ENCODE measurements around the gene TBC1D13. TPM values are rescaled to one million over a fixed set of nuclear protein-coding genes. Genes with fewer than 3 reads are reported as not detected.

The TBC1D13 gene
- polyA plus RNA-seq, 1 experiment, result 31.9 TPM

DNA sequence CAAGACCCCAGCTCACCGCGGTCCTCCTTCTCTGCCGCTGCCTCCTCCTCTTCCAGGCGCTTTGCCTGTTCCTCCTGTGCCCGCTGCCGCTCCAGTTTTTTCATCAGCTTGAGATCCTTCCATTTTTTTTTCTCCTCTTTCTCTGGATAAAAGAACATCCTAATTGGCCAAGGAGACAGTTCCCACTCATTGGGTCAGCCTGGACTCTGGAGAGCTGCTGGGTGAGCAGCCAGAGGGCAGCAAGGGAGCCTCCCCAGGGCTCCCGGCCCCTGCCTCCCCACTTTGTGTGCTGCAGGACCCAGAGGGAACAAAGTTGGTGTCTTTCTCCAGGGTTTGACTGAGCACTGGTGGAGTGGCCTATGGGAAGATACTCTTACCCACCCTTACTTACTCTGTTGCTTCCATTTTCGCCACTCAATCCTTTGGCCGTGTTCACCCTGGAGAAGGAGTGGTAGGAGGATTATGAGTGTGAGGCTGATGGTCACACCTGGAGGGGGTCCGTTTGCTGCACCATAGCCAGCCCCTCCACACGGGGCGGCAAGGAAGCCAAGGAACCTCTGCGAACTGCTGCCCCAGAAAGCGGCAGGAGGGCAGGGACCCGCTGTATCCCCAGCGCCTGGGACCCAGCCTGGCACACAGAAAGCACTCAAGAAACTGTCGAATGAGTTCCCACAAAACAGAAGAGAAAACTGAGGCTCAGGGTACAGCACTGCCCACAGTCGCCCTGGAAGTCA is 41.8 kb downstream of the TBC1D13 start:
- Histone ChIP-seq H3K4me3 (ENCODE audit: low read depth, low read length) (peak overlapping the region; percentile 96), H3K27me3 (ENCODE audit: control insufficient read depth, insufficient read depth, low read length) (no peaks in the 10 kb centered on the region), H3K36me3 (ENCODE audit: control insufficient read depth, insufficient read depth, low read length) (peaks cover 19% of the 10 kb centered on the region)
- DNase-seq (ENCODE audit: low read depth), result no peak
- CTCF ChIA-PET, result interaction anchor here (0.8 to 1.6 kb wide), 2 partner anchors 10 to 712 kb away, joined by 3 to 11 read pairs; partner anchors contain the start of gene ENDOG
- TF ChIP-seq, protein P1, sequence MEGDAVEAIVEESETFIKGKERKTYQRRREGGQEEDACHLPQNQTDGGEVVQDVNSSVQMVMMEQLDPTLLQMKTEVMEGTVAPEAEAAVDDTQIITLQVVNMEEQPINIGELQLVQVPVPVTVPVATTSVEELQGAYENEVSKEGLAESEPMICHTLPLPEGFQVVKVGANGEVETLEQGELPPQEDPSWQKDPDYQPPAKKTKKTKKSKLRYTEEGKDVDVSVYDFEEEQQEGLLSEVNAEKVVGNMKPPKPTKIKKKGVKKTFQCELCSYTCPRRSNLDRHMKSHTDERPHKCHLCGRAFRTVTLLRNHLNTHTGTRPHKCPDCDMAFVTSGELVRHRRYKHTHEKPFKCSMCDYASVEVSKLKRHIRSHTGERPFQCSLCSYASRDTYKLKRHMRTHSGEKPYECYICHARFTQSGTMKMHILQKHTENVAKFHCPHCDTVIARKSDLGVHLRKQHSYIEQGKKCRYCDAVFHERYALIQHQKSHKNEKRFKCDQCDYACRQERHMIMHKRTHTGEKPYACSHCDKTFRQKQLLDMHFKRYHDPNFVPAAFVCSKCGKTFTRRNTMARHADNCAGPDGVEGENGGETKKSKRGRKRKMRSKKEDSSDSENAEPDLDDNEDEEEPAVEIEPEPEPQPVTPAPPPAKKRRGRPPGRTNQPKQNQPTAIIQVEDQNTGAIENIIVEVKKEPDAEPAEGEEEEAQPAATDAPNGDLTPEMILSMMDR (IDR thresholded peaks at IDR 0.05; ENCODE audit: insufficient read depth, low read depth, low read length), result no peak
- POLR2A ChIA-PET, result interaction anchor here (0.6 kb wide), 1 partner anchor 105 kb away, joined by 4 read pairs; the partner anchor contains the start of gene ZDHHC12

DNA sequence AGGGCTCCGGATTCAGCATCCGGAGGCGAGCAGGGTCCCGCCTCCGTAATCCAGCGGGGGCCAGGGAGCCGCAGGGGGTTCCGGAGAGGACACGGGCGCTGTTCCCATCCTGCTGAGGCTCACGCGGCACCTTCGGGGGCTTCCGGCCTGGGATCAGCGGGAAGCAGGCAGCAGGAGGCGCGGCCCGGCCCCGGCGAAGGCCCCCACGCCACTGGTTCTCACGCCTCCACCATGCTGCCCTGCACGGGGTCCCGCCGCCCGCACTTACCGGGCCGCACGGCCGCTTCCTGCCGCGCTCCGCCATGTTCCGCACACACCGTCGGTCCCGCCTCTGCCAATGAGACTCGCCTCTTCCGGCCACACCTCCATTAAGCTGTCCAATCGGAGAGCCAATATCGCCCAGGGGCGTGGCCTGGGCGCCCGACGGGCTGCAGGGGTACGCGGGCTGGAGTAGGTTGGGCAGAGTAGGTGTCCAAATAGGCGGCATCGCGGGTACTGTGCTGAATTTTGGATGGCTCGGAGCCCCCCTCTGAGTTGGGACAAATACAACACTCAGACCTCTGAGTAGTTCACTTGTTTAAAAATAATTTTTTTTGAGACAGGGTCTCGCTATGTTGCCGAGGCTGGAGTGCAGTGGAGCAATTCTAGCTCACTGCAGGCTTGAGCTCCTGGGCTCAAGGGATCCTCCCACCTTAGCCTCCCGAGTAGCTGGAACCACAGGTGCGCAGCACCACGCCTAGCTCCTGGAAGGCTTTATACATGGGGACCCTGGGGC is 42.6 kb downstream of the TBC1D13 start, which contains the start of gene SPOUT1:
TSS of gene SPOUT1 (minus strand) at position 318 of the 775 bp plus-strand sequence. CDS start at position 304, 14 bp downstream.
- Histone ChIP-seq H3K36me3 (ENCODE audit: control insufficient read depth, insufficient read depth, low read length) (peaks cover 13% of the 10 kb centered on the region), H3K4me3 (ENCODE audit: low read depth, low read length) (peak within 1 kb of the TSS; percentile 96), H3K27me3 (ENCODE audit: control insufficient read depth, insufficient read depth, low read length) (no peaks in the 10 kb centered on the region)
- DNase-seq (ENCODE audit: low read depth), result peak; percentile 54
- ChIA-PET CTCF (interaction anchor here (0.6 to 1.6 kb wide), 5 partner anchors 11 to 712 kb away, joined by 3 to 11 read pairs (median 3); partner anchors contain the start of genes ENDOG and PKN3), POLR2A (interaction anchor here (0.6 to 1.0 kb wide), 3 partner anchors 12 to 228 kb away, joined by 3 to 6 read pairs (median 4); partner anchors contain the start of genes ENDOG and ZDHHC12)
- TF ChIP-seq, protein P1 (IDR thresholded peaks at IDR 0.05; ENCODE audit: insufficient read depth, low read depth, low read length), result no peak

DNA sequence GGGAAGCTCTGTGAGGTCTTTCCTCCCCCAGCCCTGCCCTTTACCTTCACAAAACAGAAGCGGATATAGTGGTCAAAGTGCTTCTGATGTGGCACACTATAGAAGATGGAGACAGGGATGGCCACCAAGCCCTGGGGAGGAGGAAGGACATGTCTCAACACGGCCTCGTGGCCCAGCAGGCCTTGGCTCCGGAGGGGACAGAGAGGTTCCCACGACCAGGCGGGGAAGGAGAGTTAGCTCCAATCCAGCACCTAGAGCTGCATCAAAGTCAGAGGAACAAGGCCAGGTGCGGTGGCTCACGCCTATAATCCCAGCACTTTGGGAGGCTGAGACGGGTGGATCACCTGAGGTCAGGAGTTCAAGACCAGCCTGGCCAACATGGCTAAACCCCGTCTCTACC is 46.6 kb downstream of the TBC1D13 start:
- ChIA-PET POLR2A (no interaction called here), CTCF (interaction anchor here (0.7 to 1.3 kb wide), 2 partner anchors 15 to 95 kb away, joined by 3 to 6 read pairs; partner anchors contain the start of gene ENDOG)
- Histone ChIP-seq H3K27me3 (ENCODE audit: control insufficient read depth, insufficient read depth, low read length) (no peaks in the 10 kb centered on the region), H3K4me3 (ENCODE audit: low read depth, low read length) (no peak overlapping the region), H3K36me3 (ENCODE audit: control insufficient read depth, insufficient read depth, low read length) (peaks cover 5% of the 10 kb centered on the region)
- DNase-seq (ENCODE audit: low read depth), result no peak
- TF ChIP-seq, protein P1 (IDR thresholded peaks at IDR 0.05; ENCODE audit: insufficient read depth, low read depth, low read length), result no peak

DNA sequence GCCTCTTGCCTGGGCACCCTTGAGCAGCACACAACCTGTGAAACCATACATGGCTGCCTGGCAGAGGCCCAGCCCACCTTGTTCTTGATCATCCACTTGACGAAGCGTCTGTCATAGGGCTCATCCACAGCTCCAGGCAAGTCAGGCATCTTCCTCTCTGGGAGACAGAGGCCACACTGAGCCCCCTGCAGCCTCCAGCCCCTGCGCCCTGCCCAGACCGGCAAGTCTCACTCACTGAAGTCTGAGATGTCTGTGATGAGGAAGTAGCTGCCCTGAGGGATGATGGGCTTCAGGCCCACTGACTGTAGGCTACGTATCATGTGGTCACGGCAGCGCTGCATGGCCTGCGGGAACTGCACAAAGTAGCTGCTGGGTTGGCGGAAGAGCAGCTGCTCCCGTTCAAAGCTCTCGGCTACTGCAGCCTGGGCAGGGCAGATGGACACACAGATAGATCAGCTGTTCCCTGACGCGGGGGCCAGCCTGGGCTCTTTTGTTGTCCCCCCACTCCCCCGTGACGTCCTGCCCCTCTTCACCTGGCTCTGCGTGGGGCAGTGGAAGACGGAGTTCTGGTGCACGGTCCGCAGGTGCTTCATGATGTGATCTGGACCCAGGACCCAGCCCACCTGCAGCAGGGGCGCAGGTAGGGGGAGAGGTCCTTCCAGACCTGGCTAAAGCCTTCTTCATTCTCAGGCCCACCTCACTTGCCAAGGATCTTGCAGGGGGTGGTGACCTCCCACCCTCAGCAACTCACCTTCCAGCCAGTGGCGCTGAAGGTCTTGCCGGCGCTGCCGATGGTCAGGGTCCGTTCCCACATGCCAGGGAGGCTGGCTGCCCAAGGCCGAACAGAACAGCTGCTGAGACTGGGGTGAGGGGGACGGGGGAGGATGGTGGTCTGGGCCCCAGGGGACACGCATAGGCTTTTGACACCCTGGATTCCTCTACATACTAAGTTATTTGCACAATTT is 48.5 kb downstream of the TBC1D13 start:
- TF ChIP-seq, protein P1 (IDR thresholded peaks at IDR 0.05; ENCODE audit: insufficient read depth, low read depth, low read length), result no peak
- DNase-seq (ENCODE audit: low read depth), result no peak
- CTCF ChIA-PET, result no interaction called here
- Histone ChIP-seq H3K36me3 (ENCODE audit: control insufficient read depth, insufficient read depth, low read length) (peaks cover 5% of the 10 kb centered on the region), H3K27me3 (ENCODE audit: control insufficient read depth, insufficient read depth, low read length) (no peaks in the 10 kb centered on the region), H3K4me3 (ENCODE audit: low read depth, low read length) (no peak overlapping the region)
- POLR2A ChIA-PET, result no interaction called here

All from BJ (cell line).